ENCODE data around the gene NAALADL2.
"Not testable (repeated sequence)": the region's sequence is repeated elsewhere in the genome, so short reads cannot be mapped to it uniquely, and the experiment has no call there.

The NAALADL2 gene

DNA sequence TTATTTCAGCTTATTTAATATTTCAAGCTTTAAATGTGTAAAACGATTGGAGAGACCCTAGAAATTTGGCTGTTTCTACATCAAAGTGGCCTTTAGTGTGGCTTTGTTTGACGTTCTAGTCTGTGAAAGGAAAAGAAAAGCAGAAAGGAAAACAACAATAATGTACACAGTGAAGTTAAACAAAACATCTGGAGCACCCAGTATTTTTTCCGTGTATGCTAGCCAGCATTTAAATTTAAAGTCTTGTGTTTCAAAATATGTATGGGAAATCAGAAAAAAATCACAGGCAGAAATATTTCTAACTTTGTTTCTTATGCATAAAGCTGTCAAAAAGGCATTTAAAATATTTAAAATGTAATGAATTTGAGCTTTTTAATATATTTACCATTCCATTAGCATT is 218.1 kb downstream of the NAALADL2 start:
- DNase-seq: no peak

- DNase-seq: no peak
Observed at GRCh38 chr3:175082631-175083030, 223.5 kb downstream of the NAALADL2 start.

DNA sequence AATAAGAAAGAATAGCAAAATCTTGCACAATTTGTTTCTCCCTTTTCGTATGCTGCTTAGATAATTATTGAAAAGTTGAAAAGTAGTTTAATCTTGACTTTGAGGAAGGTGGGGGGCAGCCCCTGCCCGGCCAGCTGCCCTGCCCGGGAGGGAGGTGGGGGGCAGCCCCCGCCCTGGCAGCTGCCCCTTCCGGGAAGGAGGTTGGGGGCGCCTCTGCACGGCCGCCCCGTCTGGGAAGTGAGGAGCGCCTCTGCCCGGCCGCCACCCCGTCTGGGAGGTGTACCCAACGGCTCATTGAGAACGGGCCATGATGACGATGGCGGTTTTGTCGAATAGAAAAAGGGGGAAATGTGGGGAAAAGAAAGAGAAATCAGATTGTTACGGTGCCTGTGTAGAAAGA is 228.0 kb downstream of the NAALADL2 start:
- not testable (repeated sequence) for DNase-seq

GRCh38 chr3:175088766-175089380 is 229.7 kb downstream of the NAALADL2 start:
- DNase-seq: no peak

- DNase-seq: no peak
Observed at GRCh38 chr3:175091426-175092114, 232.4 kb downstream of the NAALADL2 start.

DNA sequence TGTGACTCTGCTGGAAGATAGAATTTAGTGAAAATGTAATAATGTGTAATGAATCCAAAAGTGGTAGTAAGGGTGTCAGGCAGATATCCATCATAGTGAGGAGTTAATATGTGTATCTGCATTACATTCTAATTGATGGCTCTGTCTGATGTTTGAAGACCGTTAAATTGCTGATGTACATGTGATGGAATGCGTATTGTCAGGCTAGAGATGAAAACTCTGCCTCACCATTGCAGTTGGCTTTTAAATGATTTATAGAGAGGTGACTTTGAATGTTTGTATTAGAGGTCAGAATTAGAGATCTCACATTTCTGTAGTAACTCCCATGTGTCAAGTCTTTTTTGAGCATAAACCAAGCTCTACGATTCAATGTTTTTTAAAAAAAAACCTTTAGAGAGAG is 234.6 kb downstream of the NAALADL2 start:
- no peak for DNase-seq

DNA sequence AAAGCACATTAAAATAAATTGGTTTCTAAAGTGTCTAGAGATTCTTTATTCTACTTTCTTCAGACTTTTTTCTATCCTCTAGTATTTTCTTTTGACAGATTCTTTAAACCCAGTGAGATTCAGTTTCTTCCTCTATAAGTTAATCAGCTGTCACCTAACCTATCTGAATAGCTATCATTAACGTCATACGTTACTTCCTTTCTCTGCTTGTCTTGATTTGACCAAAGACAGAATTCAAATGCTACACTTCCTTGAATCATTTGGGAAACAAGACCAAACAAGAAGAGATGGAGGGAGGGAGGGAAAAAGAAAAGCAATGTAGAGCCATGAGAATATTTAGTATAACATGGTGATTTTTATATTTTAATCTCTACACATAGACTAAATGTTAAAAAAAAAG is 235.2 kb downstream of the NAALADL2 start:
- no peak for DNase-seq

- no peak for DNase-seq
Observed at GRCh38 chr3:175098644-175099043, 239.5 kb downstream of the NAALADL2 start.

- no peak for DNase-seq
Observed at GRCh38 chr3:175102161-175102560, 243.0 kb downstream of the NAALADL2 start.

DNA sequence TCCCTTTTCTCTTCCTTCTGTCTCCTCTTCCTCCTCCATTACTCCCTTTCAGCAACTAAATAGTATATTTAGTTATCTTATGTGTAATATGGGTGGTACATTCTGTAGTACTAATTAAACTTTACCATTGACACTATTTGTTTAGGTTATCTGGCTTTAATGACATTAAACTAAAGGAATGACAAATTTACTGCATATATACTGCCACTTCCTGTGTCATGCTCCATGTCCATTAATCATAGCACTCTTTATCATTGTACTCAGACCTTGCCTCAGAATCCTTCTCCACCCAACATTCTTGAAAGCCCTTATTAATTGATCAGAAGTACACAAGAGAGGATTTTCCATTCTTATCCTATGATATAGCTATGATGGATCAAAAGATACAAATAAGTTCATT is 244.2 kb downstream of the NAALADL2 start:
- no peak for DNase-seq

DNA sequence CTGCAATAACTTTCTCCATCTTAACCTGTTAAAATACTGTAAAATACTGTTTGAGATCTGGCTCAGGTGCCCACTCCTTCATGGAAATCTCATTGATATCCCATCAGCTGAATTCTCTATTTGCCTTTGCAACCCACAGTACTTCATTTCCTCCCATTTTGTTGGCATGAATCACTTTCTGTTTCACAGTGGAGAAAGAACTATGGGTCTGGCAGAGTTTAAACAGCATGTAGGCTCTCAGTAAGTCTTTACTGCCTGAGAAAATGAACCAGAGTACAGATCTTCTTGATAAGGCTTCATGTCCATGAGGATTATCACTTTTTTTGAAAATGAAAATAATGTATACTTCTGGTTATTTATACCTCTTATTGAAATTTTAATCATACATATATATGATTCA is 245.9 kb downstream of the NAALADL2 start:
- no peak for DNase-seq

DNA sequence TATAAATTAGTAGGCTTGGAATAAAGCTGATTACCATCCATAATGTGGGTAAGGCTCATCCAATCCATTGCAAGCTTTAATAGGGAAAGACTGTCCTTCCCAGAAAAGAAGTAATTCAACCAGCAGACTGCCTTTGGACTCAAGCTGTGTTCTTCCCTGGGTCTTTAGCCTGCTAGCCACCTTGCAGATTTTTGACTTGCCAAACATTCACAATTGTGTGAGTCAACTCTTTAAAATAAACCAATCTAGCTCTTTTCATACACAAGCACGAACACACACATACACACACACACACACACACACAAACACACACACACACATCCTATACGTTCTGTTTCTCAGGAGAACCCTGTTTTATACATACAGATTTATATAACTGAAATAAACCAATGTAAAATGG is 248.1 kb downstream of the NAALADL2 start:
- DNase-seq: no peak

DNA sequence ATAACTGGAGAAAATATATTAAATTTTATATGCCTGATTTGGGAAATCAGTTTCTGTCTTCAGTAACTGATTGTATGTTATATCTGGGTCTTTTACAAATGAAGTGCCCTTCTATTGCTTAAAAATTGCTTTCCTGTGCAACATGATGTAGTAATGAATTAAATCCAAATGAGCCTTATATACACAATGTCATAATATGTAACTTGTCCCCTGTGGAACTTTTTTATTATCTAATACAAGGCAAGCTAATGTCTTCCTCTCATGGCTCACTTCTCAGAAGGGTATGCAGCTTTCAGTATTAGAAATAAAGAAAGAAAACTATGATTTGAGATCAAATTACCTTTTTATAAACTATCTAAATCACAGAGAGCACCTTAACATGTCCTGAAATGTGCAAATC is 248.9 kb downstream of the NAALADL2 start:
- no peak for DNase-seq

GRCh38 chr3:175108613-175109151 is 249.5 kb downstream of the NAALADL2 start:
- no peak for DNase-seq

DNA sequence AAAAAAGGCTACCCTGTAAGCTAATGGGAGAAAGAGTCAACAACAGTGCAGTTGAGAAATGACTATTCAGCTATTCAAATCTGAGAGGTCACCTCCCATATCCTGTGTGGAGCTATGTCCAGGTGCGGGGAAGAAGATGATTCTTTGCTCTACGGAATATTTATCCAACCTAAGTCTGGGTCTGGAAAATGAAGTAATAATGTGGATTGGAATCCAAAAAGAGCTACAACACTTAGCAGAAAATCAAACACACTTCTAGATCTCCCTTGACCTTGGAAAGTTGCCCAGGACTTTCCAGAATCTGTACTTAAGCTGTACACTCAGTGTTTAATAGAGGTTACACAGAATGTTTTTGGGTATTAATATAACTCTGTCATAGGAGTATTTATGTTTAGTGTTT is 251.9 kb downstream of the NAALADL2 start:
- DNase-seq: no peak

- DNase-seq: no peak
Observed at GRCh38 chr3:175118382-175118941, 259.3 kb downstream of the NAALADL2 start.

DNA sequence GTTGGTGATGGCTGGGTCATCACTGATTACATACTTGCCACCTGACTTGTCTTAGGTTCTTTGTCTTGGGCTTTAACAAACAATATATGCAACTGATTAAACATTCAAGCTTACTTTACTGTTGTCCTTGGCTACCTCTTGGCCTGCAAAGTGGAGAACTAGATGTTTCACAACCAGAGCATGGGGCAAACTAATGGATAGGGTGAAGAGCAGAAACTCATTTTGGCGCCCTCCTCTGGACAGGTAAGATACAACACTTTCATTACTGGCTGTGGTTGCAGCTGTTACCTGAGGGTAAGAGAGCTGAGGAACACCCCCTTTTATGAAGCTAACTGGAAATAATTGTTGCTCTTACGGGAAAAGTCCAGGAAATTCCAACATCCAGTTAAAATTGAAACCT is 262.1 kb downstream of the NAALADL2 start:
- DNase-seq: no peak

GRCh38 chr3:175127075-175127662 is 268.0 kb downstream of the NAALADL2 start:
- DNase-seq: no peak

GRCh38 chr3:175129126-175129525 is 270.0 kb downstream of the NAALADL2 start:
- no peak for DNase-seq

DNA sequence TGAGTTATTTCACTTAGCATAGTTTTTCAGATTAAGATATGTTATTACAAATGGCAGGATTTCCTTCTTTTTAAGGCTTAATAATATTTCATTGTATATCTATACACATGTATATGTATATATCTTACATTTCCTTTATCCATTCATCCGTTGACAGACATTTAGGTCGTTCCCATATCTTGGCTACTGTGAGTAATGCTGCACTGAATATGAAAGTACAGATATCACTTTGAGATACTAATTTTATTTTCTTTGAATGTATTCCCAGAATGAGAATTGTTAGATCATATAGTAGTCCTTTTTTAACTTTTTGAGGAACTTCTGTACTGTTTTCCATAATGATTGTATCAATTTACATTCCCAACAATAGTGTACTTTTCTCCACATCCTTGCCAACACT is 270.4 kb downstream of the NAALADL2 start:
- no peak for DNase-seq

- DNase-seq: not testable (repeated sequence)
Observed at GRCh38 chr3:175131866-175132265, 272.7 kb downstream of the NAALADL2 start.

DNA sequence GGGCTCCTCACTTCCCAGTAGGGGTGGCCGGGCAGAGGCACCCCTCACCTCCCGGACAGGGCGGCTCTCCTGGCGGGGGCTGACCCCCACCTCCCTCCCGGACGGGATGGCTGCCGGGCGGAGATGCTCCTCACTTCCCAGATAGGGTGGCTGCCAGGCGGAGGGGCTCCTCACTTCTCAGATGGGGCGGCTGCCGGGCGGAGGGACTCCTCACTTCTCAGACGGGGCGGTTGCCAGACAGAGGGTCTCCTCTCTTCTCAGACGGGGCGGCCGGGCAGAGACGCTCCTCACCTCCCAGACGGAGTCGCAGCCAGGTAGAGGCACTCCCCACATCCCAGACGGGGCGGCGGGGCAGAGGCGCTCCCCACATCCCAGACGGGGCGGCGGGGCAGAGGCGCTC is 273.6 kb downstream of the NAALADL2 start:
- DNase-seq: not testable (repeated sequence)

GRCh38 chr3:175144368-175144767 is 285.2 kb downstream of the NAALADL2 start:
- DNase-seq: no peak

- no peak for DNase-seq
Observed at GRCh38 chr3:175146258-175146657, 287.1 kb downstream of the NAALADL2 start.

Measured in femur (tissue), 1 donor.